Thyroid gland (tissue), 4 donors: ENCODE measurements around the gene AP2A2.

ENCODE experiments used
- POLR2A ChIP-seq, 2 donors: fragments of 450-650 bp; IDR thresholded peaks; one replicate each; pipeline ENCODE4 v1.6.1; 2017; ENCODE audit warnings: antibody characterized with exemption in 2 of 2, mild to moderate bottlenecking in 2 of 2, moderate library complexity in 1 of 2
- TF ChIP-seq, protein P1 (sequence below), 6 experiments: fragments of 200-600 bp in 3 of 6; fragments of 450-650 bp in 3 of 6; sonication (generic) in 3 of 6; IDR thresholded peaks; one replicate each; pipeline ENCODE4 v1.5.1; 2016 to 2019; ENCODE audit warnings: antibody characterized with exemption in 6 of 6, mild to moderate bottlenecking in 2 of 6, inconsistent platforms in 1 of 6, moderate library complexity in 1 of 6

DNA sequence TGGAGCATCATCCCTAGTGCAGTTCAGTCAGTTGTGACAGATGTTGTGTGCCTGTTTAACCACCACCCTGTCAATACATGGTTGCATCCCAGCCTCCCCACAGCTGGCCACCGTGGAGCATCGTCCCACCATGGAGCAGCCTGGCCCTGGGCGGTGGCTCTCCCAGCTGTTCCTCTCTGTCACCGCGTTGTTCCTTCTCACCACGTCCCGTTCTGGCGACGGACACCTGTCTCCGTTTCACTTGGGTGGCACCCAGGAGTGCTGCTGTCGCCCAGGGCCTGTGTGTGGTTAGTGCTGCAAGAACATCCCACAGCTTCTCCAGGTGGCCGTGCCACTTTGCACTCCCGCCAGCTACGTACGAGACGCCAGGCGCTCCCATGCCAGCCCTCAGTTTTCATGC lies 84.3 kb downstream of the AP2A2 start:
- TF ChIP-seq, protein P1, sequence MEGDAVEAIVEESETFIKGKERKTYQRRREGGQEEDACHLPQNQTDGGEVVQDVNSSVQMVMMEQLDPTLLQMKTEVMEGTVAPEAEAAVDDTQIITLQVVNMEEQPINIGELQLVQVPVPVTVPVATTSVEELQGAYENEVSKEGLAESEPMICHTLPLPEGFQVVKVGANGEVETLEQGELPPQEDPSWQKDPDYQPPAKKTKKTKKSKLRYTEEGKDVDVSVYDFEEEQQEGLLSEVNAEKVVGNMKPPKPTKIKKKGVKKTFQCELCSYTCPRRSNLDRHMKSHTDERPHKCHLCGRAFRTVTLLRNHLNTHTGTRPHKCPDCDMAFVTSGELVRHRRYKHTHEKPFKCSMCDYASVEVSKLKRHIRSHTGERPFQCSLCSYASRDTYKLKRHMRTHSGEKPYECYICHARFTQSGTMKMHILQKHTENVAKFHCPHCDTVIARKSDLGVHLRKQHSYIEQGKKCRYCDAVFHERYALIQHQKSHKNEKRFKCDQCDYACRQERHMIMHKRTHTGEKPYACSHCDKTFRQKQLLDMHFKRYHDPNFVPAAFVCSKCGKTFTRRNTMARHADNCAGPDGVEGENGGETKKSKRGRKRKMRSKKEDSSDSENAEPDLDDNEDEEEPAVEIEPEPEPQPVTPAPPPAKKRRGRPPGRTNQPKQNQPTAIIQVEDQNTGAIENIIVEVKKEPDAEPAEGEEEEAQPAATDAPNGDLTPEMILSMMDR (IDR thresholded peaks at IDR 0.05): no peak
- TF ChIP-seq POLR2A (IDR thresholded peaks at IDR 0.05): no peak
